Measurements from ENCODE around the gene FAM222A. TPM values are rescaled to one million over a fixed set of nuclear protein-coding genes. Genes with fewer than 3 reads are reported as not detected.
"Not testable (repeated sequence)": the region's sequence is repeated elsewhere in the genome, so short reads cannot be mapped to it uniquely, and the experiment has no call there.

Gene FAM222A
- total and polyA plus RNA-seq, 2 experiments from 2014 or later = 0.97 TPM; not detected in 1

DNA sequence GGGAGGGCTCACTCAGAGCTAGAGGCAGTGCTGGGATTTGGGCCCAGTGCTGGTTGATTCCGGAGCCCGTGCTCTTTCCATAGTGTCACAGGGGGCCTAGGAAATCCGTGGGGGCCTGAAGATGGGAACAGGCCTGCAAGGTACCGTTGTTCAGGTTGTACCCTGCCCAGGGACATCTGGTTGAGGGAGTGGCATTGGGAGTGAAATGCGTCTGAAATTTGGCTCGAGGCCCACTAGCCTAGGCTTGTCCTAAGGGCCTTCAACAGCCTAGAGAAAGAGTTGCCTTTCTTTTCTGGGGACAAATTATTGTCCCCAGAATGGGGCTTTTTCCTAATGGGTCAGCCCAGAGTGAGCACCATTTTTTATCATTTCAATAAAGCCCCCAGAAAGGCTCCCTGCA, 26.4 kb upstream of the FAM222A start:
- H2AFZ ChIP-seq = no peak overlapping the region
- H3K4me1 ChIP-seq (ENCODE audit: insufficient read depth) = no peaks in the 10 kb centered on the region
- 57 to 61% methylated on average over 6 of the region's 6 CpGs for WGBS, 2 experiments (ENCODE audit: low coverage in 1 of 2, low lambda C conversion rate in 2 of 2, missing lambda C conversion rate in 2 of 2)
- H3K36me3 ChIP-seq (ENCODE audit: low read depth) = no peaks in the 10 kb centered on the region
- no peak overlapping the region for H3K9ac ChIP-seq
- H3K4me2 ChIP-seq (ENCODE audit: unreplicated experiment) = no peak overlapping the region
- no peaks in the 10 kb centered on the region for H3K9me3 ChIP-seq (ENCODE audit: low read depth)
- H3K9me2 ChIP-seq (ENCODE audit: insufficient read depth) = no peaks in the 10 kb centered on the region
- H4K20me1 ChIP-seq (ENCODE audit: insufficient read depth) = no peaks in the 10 kb centered on the region
- no peaks in the 10 kb centered on the region for H3F3A ChIP-seq (ENCODE audit: insufficient read depth)
- in situ Hi-C loops (cut with MboI) = no loop called here
- peaks cover 7% of the 10 kb centered on the region for H3K27me3 ChIP-seq (replicated peaks; ENCODE audit: insufficient read depth)
- H3K79me2 ChIP-seq (ENCODE audit: insufficient read depth) = no peaks in the 10 kb centered on the region
- DNase-seq = no peak
- no peak for TF ChIP-seq EZH2phosphoT487 (IDR thresholded peaks at IDR 0.05; ENCODE audit: insufficient read depth, low read depth)
- no peak for TF ChIP-seq EZH2 (IDR thresholded peaks at IDR 0.05; ENCODE audit: insufficient read depth, poor library complexity, severe bottlenecking)
- no peak overlapping the region for H3K27ac ChIP-seq
- no peak overlapping the region for H3K4me3 ChIP-seq

DNA sequence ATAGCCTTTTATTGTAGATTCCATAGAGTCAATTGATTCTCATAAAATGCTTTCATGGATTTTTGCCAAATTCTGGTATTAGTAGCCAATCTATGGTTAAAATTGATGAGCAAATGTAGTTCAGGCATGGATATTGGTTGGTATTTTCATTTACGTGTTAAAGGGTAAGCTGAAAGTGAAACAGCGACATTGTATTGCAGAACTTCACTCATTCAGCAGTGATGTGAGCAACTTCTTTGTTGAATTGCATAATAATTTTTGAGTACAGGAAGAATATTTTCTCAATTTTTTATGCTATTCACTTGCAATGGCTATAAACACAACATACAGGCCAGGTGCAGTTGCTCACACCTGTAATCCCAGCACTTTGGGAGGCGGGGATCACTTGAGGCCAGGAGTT, 24.2 kb upstream of the FAM222A start:
- Histone ChIP-seq H3K36me3 (ENCODE audit: low read depth) (no peaks in the 10 kb centered on the region), H3K9ac (no peak overlapping the region), H2AFZ (no peak overlapping the region), H3K4me1 (ENCODE audit: insufficient read depth) (no peaks in the 10 kb centered on the region), H3K27ac (no peak overlapping the region), H3K4me2 (ENCODE audit: unreplicated experiment) (no peak overlapping the region), H3F3A (ENCODE audit: insufficient read depth) (no peaks in the 10 kb centered on the region), H3K9me2 (ENCODE audit: insufficient read depth) (no peaks in the 10 kb centered on the region), H3K9me3 (ENCODE audit: low read depth) (no peaks in the 10 kb centered on the region), H3K27me3 (replicated peaks; ENCODE audit: insufficient read depth) (peaks cover 7% of the 10 kb centered on the region; the same call in 1 of the 2 replicates), H4K20me1 (ENCODE audit: insufficient read depth) (no peaks in the 10 kb centered on the region), H3K4me3 (no peak overlapping the region), H3K79me2 (ENCODE audit: insufficient read depth) (no peaks in the 10 kb centered on the region)
- WGBS, 2 experiments (ENCODE audit: low coverage in 1 of 2, low lambda C conversion rate in 2 of 2, missing lambda C conversion rate in 2 of 2) = 38 to 54% methylated on average over 3 of the region's 3 CpGs
- in situ Hi-C loops (cut with MboI) = no loop called here
- DNase-seq = no peak
- TF ChIP-seq EZH2phosphoT487 (IDR thresholded peaks at IDR 0.05; ENCODE audit: insufficient read depth, low read depth) = no peak

GRCh38 chr12:109693160-109693559, 20.5 kb upstream of the FAM222A start:
- Histone ChIP-seq H3F3A (ENCODE audit: insufficient read depth) (no peaks in the 10 kb centered on the region), H3K27me3 (replicated peaks; ENCODE audit: insufficient read depth) (peaks cover 7% of the 10 kb centered on the region; the same call in 1 of the 2 replicates), H3K9ac (no peak overlapping the region), H3K9me3 (ENCODE audit: low read depth) (no peaks in the 10 kb centered on the region), H3K4me3 (no peak overlapping the region), H2AFZ (no peak overlapping the region), H4K20me1 (ENCODE audit: insufficient read depth) (no peaks in the 10 kb centered on the region), H3K36me3 (ENCODE audit: low read depth) (no peaks in the 10 kb centered on the region), H3K4me1 (ENCODE audit: insufficient read depth) (no peaks in the 10 kb centered on the region), H3K79me2 (ENCODE audit: insufficient read depth) (no peaks in the 10 kb centered on the region), H3K9me2 (ENCODE audit: insufficient read depth) (no peaks in the 10 kb centered on the region), H3K27ac (no peak overlapping the region), H3K4me2 (ENCODE audit: unreplicated experiment) (no peak overlapping the region)
- TF ChIP-seq EZH2 (IDR thresholded peaks at IDR 0.05; ENCODE audit: insufficient read depth, poor library complexity, severe bottlenecking) (no peak), EZH2phosphoT487 (IDR thresholded peaks at IDR 0.05; ENCODE audit: insufficient read depth, low read depth) (no peak)
- DNase-seq = no peak
- WGBS, 2 experiments (ENCODE audit: low coverage in 1 of 2, low lambda C conversion rate in 2 of 2, missing lambda C conversion rate in 2 of 2) = 30 to 50% methylated on average over 1 of the region's 1 CpG
- in situ Hi-C loops (cut with MboI) = no loop called here

DNA sequence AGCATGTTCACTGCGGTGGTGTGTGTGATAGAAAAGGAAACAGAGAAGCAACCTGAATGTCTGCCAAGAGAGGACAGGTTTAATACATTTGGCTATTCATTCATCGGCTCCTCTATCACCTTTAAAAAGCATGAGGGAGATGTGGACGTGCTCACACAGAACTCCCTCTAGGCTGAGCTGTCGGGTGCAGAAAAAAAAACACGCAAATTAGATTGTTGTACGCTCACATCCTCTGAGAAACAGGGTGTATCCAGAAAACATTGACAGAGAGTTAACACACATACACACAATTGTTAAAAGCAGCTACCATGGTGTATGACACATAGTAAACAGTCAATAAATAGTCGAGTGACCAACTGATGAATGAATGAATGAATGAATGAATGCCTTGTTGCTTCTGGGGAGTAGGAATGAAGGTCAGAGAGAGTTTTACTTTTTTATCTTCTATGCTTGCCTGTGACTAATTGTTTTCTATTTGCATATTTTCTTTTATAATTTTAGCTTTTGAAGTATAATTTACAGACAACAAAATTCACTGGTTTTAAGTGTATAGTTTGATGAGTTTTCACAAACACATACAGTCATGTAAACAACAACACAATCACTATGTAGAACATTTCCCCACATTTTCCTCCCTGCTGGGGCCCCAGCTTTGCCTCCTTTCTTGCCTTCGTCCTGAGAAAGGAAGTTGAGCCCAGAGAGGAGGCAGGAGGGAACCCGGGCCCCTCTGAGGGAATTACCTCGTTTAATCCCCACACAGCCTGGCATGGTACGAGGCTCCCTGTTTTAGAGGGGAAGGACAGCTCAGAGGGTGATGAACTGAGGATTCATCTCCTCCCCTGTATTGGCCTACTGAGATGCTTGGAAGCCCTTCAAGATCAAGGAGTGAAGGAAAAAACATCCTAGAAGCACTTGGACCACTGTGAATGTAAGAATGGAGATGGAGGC, 19.7 kb upstream of the FAM222A start:
- Histone ChIP-seq H3K79me2 (ENCODE audit: insufficient read depth) (no peaks in the 10 kb centered on the region), H3K9ac (no peak overlapping the region)

DNA sequence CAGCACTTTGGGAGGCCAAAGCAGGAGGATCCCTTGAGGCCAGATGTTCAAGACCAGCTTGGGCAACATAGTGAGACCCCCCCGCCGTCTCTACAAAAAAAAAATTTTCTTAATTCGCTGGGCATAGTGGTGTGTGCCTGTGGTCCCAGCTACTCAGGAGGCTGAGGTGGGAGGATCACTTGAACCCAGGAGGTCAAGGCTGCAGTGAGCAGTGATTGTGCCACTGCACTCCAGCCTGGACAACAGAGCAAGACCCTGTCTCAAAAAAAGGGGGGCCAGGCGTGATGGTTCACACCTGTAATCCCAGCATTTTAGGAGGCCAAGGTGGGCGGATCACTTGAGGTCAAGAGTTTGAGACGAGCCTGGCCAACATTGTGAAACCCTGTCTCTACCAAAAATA, 19.0 kb upstream of the FAM222A start:
- 63 to 70% methylated on average over 5 to 6 of the region's 6 CpGs for WGBS, 2 experiments (ENCODE audit: low coverage in 1 of 2, low lambda C conversion rate in 2 of 2, missing lambda C conversion rate in 2 of 2)
- in situ Hi-C loops (cut with MboI) = not testable (repeated sequence)

More for the DNA sequence above, 19.7 kb upstream of the FAM222A start:
- no peak for TF ChIP-seq EZH2phosphoT487 (IDR thresholded peaks at IDR 0.05; ENCODE audit: insufficient read depth, low read depth)
- TF ChIP-seq EZH2 (IDR thresholded peaks at IDR 0.05; ENCODE audit: insufficient read depth, poor library complexity, severe bottlenecking) = no peak
- Histone ChIP-seq H3F3A (ENCODE audit: insufficient read depth) (no peaks in the 10 kb centered on the region), H3K27ac (no peak overlapping the region), H3K4me3 (no peak overlapping the region), H3K4me2 (ENCODE audit: unreplicated experiment) (no peak overlapping the region), H3K27me3 (replicated peaks; ENCODE audit: insufficient read depth) (peaks cover 7% of the 10 kb centered on the region; the same call in 1 of the 2 replicates), H3K9me3 (ENCODE audit: low read depth) (no peaks in the 10 kb centered on the region), H3K36me3 (ENCODE audit: low read depth) (no peaks in the 10 kb centered on the region), H3K4me1 (ENCODE audit: insufficient read depth) (no peaks in the 10 kb centered on the region), H2AFZ (no peak overlapping the region), H3K9me2 (ENCODE audit: insufficient read depth) (no peaks in the 10 kb centered on the region), H4K20me1 (ENCODE audit: insufficient read depth) (no peaks in the 10 kb centered on the region)
- DNase-seq = no peak
- in situ Hi-C loops (cut with MboI) = no loop called here
- 54 to 55% methylated on average over 11 of the region's 11 CpGs for WGBS, 2 experiments (ENCODE audit: low coverage in 1 of 2, low lambda C conversion rate in 2 of 2, missing lambda C conversion rate in 2 of 2)

More for the DNA sequence above, 19.0 kb upstream of the FAM222A start:
- not testable (repeated sequence) for H3K4me2 ChIP-seq (ENCODE audit: unreplicated experiment); H3K9me3 ChIP-seq (ENCODE audit: low read depth); H3K27ac ChIP-seq; H3K9ac ChIP-seq; H3K4me1 ChIP-seq (ENCODE audit: insufficient read depth); H3K9me2 ChIP-seq (ENCODE audit: insufficient read depth); H2AFZ ChIP-seq; H3K27me3 ChIP-seq (replicated peaks; ENCODE audit: insufficient read depth); H4K20me1 ChIP-seq (ENCODE audit: insufficient read depth); H3F3A ChIP-seq (ENCODE audit: insufficient read depth); DNase-seq; H3K79me2 ChIP-seq (ENCODE audit: insufficient read depth); H3K36me3 ChIP-seq (ENCODE audit: low read depth); H3K4me3 ChIP-seq

All from GM23248 (cell line).